Stimulated activated naive CD4-positive, alpha-beta T cell (primary cell): ENCODE results near the gene CTNNA3.

Experiments
- DNase-seq, 6 experiments: peaks; one replicate each; lab custom pipeline; 2025; lab: John Stamatoyannopoulos, UW

Gene CTNNA3

GRCh38 chr10:67115972-67116371 lies 580.0 kb downstream of the CTNNA3 start:
- DNase-seq, result no peak

GRCh38 chr10:67114945-67115344 lies 581.0 kb downstream of the CTNNA3 start:
- DNase-seq, result no peak

GRCh38 chr10:67112765-67113164 lies 583.2 kb downstream of the CTNNA3 start:
- DNase-seq, result no peak

- DNase-seq, result no peak
These were observed 585.7 kb downstream of the CTNNA3 start for GRCh38 chr10:67110286-67110685.

GRCh38 chr10:67107670-67108069 lies 588.3 kb downstream of the CTNNA3 start:
- no peak for DNase-seq

- no peak for DNase-seq
These were observed 595.0 kb downstream of the CTNNA3 start for GRCh38 chr10:67100951-67101350.

- no peak for DNase-seq
These were observed 597.5 kb downstream of the CTNNA3 start for GRCh38 chr10:67098461-67098860.

DNA sequence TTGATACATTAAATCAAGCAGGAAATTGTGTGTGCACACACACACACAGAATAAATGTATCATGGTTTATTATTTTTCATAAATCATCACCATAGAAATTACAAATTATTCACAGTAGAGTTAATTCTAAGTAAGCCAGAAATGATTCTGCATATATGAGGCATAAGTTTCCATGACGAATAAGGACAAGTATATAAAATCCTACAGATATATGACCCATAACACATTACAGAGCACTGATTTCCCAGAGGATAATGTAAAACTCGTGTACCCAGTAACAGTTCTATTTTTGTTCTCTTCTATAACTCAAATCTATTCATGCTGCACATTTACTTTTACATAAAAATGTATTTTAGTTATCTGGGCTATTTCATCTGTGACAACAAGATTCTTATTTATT lies 600.5 kb downstream of the CTNNA3 start:
- DNase-seq, result no peak

DNA sequence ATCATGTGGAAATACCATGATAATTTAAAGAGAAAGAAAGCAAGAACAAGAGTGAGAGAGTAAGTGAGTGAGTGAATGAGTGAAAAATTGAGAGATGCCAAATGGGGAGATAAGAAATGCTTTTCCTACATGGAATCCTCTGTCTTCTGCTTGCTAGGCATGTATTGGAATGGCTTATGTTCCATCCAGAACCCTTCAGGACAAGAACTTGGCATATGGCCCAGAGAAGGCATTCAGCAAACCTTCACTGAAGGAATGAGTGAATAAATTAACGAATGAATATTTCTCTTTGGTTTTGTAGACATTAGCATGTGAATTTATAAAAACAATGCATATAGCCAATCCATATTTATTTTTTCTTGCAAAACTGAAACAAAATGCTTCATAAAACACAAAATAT lies 608.0 kb downstream of the CTNNA3 start:
- DNase-seq, result no peak

- DNase-seq, result no peak
These were observed 608.9 kb downstream of the CTNNA3 start for GRCh38 chr10:67087135-67087425.

DNA sequence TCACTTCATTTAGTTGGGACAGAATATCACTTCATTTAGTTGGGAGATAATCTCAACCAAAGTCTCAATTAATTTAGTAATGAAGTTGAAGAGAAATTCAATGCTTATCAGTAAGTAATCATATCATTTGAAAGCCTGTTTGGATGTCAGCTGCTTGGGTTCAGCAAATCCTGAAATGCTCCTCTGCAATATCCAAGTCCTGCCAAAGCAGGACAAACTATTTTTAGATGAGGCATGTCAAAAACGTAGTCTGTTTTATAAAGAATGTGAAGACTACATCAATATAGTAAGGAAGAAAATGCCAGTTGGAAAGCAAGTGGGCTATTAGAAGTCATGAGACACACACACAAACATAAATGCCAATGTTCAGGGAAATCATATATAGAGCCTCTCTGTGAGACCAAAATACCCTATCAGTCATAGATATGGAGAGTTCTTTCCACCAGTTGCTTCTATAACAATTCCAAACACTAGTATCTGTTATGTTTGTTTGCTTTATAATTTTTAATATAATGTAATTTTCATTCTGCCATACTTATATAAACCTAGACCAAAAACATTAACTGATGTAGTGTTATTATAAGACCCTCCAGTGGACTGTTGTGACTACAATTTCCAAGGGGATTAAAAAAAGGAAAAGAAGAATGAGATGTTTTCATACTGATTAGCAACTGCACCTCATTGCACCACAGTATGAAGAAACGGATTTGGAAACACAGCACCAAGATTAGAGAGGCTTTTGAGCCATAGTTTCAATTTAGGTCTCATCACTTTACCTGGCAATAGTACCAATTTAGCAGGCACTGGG lies 609.5 kb downstream of the CTNNA3 start:
- no peak for DNase-seq

GRCh38 chr10:67079126-67079525 lies 616.9 kb downstream of the CTNNA3 start:
- no peak for DNase-seq

GRCh38 chr10:67077376-67077775 lies 618.6 kb downstream of the CTNNA3 start:
- DNase-seq, result no peak

DNA sequence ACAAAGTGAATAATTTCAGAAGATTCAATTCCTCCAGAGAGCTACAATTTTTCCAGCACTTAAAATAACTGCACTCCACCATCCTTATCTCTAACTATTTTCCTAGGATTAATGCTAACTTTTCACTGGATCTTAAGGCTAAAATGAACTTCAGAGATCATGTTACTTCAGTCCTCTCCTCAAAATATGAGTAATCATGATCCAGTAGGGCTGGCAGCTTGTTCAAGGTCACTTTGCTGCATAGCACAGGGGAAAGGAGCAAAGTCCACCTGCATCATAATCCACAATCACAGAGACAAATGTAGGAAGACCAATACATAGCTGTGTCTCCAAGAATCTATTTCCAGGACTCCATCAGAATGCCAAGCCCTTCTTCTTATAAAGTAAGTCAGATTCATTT lies 619.9 kb downstream of the CTNNA3 start:
- DNase-seq, result no peak

- no peak for DNase-seq
These were observed 620.5 kb downstream of the CTNNA3 start for GRCh38 chr10:67075491-67075971.

- no peak for DNase-seq
These were observed 623.3 kb downstream of the CTNNA3 start for GRCh38 chr10:67072654-67073053.

- DNase-seq, result no peak
These were observed 645.6 kb downstream of the CTNNA3 start for GRCh38 chr10:67050415-67050814.

DNA sequence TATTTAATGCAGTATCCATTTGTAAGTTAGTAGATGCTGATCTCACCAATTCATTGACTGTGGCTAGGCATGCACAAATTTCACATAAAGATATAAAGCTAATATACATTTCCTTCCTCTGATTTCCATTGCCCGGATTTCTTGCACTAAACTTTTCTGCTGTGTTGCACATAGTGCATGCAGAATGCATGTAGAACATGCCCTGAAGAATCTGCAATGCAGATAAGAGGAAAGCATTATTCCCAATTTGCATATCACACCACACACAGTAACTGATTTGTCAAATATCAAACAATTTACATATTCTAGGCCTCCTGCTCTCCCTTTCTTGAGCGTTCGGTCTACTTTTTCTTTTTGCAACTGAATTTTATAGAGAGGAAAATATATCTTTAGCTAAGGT lies 646.0 kb downstream of the CTNNA3 start:
- DNase-seq, result no peak

GRCh38 chr10:67046507-67046906 lies 649.5 kb downstream of the CTNNA3 start:
- no peak for DNase-seq

DNA sequence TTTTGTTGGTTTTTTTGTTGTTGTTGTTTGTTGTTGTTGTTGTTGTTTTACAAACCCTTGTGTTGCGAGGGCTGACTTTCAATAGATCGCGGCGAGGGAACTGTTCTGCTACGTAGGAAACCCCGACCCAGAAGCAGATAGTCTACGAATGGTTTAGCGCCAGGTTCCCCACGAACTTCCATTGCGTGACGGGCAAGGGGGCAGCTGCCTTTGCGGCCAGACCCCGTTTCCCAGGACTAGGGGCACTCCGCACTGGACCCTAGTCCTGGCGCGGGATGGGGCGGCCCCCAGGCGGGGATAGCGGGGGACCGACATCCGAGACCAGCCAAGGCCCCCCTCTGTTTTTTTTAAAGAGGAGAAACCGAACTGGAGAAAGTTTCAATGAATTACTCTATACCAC lies 650.6 kb downstream of the CTNNA3 start:
- no peak for DNase-seq

GRCh38 chr10:67043041-67043440 lies 653.0 kb downstream of the CTNNA3 start:
- DNase-seq, result no peak

DNA sequence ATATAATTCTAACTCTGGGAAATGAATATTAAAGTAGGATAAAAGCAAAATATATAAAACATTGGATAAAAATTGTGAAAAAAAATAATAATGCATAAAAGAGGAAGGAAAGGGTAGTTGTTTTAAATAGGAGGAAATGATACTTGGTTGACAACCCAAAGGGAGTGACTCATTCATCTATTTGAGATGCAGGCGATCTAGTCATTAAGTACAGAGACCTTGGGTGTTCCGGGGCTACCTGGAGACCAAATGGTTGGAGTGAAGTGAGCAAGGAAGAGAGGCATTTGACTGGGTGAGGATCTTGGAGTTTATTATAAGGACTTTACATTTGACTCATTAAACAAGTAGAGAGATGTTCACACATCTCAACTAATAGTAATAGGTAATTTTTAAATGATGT lies 659.2 kb downstream of the CTNNA3 start:
- no peak for DNase-seq

- DNase-seq, result no peak
These were observed 662.1 kb downstream of the CTNNA3 start for GRCh38 chr10:67033878-67034277.

DNA sequence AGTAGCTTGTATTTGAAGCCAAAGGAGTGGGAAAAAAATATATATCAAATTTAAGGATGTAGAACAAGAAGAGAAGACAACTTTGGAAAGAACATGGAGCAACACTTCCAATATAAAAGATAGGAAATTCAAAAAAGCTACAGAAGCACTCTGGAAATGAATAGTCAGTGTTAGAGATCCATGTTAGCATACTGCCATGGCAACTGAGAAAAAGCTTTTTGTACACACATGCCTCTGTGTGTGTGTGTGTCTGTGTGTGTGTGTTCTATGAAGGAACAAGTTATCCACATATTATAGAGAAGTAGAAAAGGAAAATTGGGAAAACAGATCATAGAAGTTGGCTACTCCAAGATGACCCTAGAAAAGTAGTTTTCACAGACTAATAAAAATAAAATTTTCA lies 673.9 kb downstream of the CTNNA3 start:
- no peak for DNase-seq
